Neural cell (in vitro differentiated cells): ENCODE data around the gene PRMT3. TPM values are rescaled to one million over a fixed set of nuclear protein-coding genes. Genes with fewer than 3 reads are reported as not detected.

ENCODE experiments used
- H2AFZ ChIP-seq: fragments of 200-600, 300-800 bp; sonication (generic), shearing (Covaris generic); 2 replicates; pipeline ENCODE4 v1.6.0; 2014; ENCODE audit warnings: low read depth, mild to moderate bottlenecking, antibody characterized with exemption, low read length, moderate library complexity
- H3F3A ChIP-seq: fragments of 200-600 bp; shearing (Covaris generic); 2 replicates; pipeline ENCODE4 v1.6.1; 2016; ENCODE audit warnings: mild to moderate bottlenecking, moderate library complexity, mixed read lengths, antibody characterized with exemption, low read length; ENCODE audit not compliant: insufficient read depth, poor library complexity, severe bottlenecking
- H3K27ac ChIP-seq: fragments of 200-600, 300-800 bp; sonication (generic), shearing (Covaris generic); 2 replicates; pipeline ENCODE4 v1.5.1; 2014; ENCODE audit warnings: mild to moderate bottlenecking, low read length, moderate library complexity
- H3K27me3 ChIP-seq: fragments of 300-800, 200-600 bp; sonication (generic), shearing (Covaris generic); 2 replicates; pipeline ENCODE4 v1.6.0; 2014; ENCODE audit warnings: mild to moderate bottlenecking, low read depth, low read length, moderate library complexity; ENCODE audit not compliant: insufficient read depth
- H3K36me3 ChIP-seq: fragments of 300-800, 200-600 bp; sonication (generic), shearing (Covaris generic); 2 replicates; pipeline ENCODE4 v1.5.1; 2014; ENCODE audit warnings: mild to moderate bottlenecking, antibody characterized with exemption, low read length, moderate library complexity; ENCODE audit not compliant: insufficient read depth
- H3K4me2 ChIP-seq: fragments of 300-800, 200-600 bp; sonication (generic), shearing (Covaris generic); 2 replicates; pipeline ENCODE4 v1.6.0; 2014; ENCODE audit warnings: mild to moderate bottlenecking, low read length
- H3K4me3 ChIP-seq: fragments of 300-800, 200-600 bp; sonication (generic), shearing (Covaris generic); 2 replicates; pipeline ENCODE4 v1.5.1; 2014; ENCODE audit warnings: mild to moderate bottlenecking, low read length, moderate library complexity
- H3K79me2 ChIP-seq: fragments of 200-600 bp; shearing (Covaris generic); replicated peaks from 2 replicates; pipeline ENCODE4 v1.6.0; 2014; ENCODE audit warnings: mild to moderate bottlenecking, low read length, moderate library complexity; ENCODE audit not compliant: insufficient read depth
- H3K9ac ChIP-seq: fragments of 300-800, 200-600 bp; sonication (generic), shearing (Covaris generic); 2 replicates; pipeline ENCODE4 v1.6.1; 2016; ENCODE audit warnings: mild to moderate bottlenecking, low read length, mixed read lengths
- H3K9me2 ChIP-seq: fragments of 200-600 bp; shearing (Covaris generic); 2 replicates; pipeline ENCODE4 v1.6.1; 2016; ENCODE audit warnings: mild to moderate bottlenecking, low read length, mixed read lengths; ENCODE audit not compliant: insufficient read depth
- H3K9me3 ChIP-seq: fragments of 200-600, 300-800 bp; sonication (generic), shearing (Covaris generic); 2 replicates; pipeline ENCODE4 v1.6.1; 2016; ENCODE audit warnings: mild to moderate bottlenecking, mixed run types, low read length, moderate library complexity, mixed read lengths
- H4K20me1 ChIP-seq: fragments of 200-600 bp; shearing (Covaris generic); 2 replicates; pipeline ENCODE4 v1.6.1; 2016; ENCODE audit warnings: mild to moderate bottlenecking, mixed run types; ENCODE audit not compliant: insufficient read depth
- EP300 ChIP-seq: fragments of 450-650 bp; conservative IDR thresholded peaks from 2 replicates; pipeline ENCODE4 v1.6.1; 2014; ENCODE audit warnings: antibody characterized with exemption, mild to moderate bottlenecking, moderate library complexity; ENCODE audit not compliant: poor library complexity, severe bottlenecking
- EZH2 ChIP-seq: fragments of 200-600, 300-800 bp; shearing (Covaris generic), sonication (generic); IDR thresholded peaks from 2 replicates; pipeline ENCODE4 v1.6.1; 2014; ENCODE audit warnings: antibody characterized with exemption, low read length, borderline replicate concordance, mild to moderate bottlenecking; ENCODE audit not compliant: insufficient read depth, poor library complexity, severe bottlenecking
- MXI1 ChIP-seq: fragments of 450-650 bp; conservative IDR thresholded peaks from 2 replicates; pipeline ENCODE4 v1.6.1; 2014; ENCODE audit warnings: antibody characterized with exemption, mild to moderate bottlenecking; ENCODE audit not compliant: poor library complexity, severe bottlenecking
- POLR2AphosphoS5 ChIP-seq: IDR thresholded peaks from 2 replicates; pipeline ENCODE4 v1.6.1; 2012
- RAD21 ChIP-seq: fragments of 450-650 bp; conservative IDR thresholded peaks from 2 replicates; pipeline ENCODE4 v1.6.1; 2014; ENCODE audit warnings: antibody characterized with exemption, mild to moderate bottlenecking, moderate library complexity
- SMC3 ChIP-seq: fragments of 450-650 bp; conservative IDR thresholded peaks from 2 replicates; pipeline ENCODE4 v1.6.1; 2014; ENCODE audit warnings: antibody characterized with exemption, mild to moderate bottlenecking, moderate library complexity; ENCODE audit not compliant: poor library complexity
- TAF1 ChIP-seq: IDR thresholded peaks from 2 replicates; pipeline ENCODE4 v1.6.1; 2012; ENCODE audit warnings: low read depth
- polyA plus RNA-seq: library from polyadenylated mRNA; depleted of rRNA; stranded (reverse); fragments of >200 nt; gene quantifications from 2 replicates; pipeline ENCODE4 v1.2.3, GENCODE V29; 2014
- TF ChIP-seq, protein P1 (sequence below): fragments of 450-650 bp; IDR thresholded peaks from 2 replicates; pipeline ENCODE4 v1.5.1; 2014; ENCODE audit warnings: antibody characterized with exemption, mild to moderate bottlenecking, moderate library complexity; ENCODE audit not compliant: poor library complexity, severe bottlenecking
- TF ChIP-seq, protein P2 (sequence below): IDR thresholded peaks from 2 replicates; pipeline ENCODE4 v1.6.1; 2012; ENCODE audit warnings: borderline replicate concordance

PRMT3 gene
- polyA plus RNA-seq, 1 donor from 2014 or later: 16.5 TPM

DNA sequence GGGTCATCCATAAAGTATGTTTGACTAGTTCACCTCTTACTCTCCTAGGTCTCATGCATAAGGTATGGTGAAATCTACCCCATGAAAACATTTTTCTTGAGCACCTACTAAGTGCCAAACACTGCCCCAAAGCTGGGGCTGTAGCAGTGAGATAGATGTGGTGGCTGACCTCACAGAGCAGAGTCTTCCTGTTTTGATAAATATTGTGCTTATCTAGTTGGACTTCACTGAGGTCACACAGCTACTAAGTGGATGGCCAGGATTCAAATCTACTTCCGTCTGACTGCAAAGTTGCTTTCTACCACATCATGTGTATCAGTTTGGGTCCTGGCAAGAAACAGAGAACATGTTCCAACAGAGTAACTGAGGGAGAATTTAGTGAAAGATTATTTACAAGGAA, 30.4 kb upstream of the PRMT3 start:
- Histone ChIP-seq H3K9me3 (no peaks in the 10 kb centered on the region), H3K36me3 (no peaks in the 10 kb centered on the region), H3K79me2 (no peaks in the 10 kb centered on the region), H3K4me3 (no peak overlapping the region), H3K9ac (no peak overlapping the region), H4K20me1 (no peaks in the 10 kb centered on the region), H3F3A (no peaks in the 10 kb centered on the region), H3K9me2 (no peaks in the 10 kb centered on the region), H2AFZ (no peak overlapping the region), H3K27ac (no peak overlapping the region), H3K27me3 (peaks cover 14% of the 10 kb centered on the region), H3K4me2 (no peak overlapping the region)
- TF ChIP-seq TAF1: no peak
- no peak for TF ChIP-seq POLR2AphosphoS5
- TF ChIP-seq EP300: no peak
- no peak for TF ChIP-seq MXI1

DNA sequence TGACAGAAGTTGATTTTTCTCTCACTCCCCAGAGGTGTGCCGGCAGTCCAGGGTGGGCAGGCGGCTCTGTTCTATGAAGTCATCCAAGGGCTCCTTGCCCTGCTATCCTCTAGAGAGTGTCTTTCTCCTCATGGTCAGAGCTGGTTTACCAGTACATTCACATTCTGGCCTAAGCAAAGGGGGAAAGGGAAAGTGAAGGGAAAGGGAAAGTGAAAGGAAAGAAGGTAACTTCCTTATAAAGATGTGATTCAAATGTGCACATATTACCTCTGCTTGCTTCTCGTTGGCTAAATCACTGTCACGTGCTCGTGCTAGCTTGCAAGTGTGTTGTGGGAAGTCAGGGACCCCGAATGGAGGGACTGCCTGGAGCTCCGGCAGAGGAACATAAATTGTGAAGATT, 26.9 kb upstream of the PRMT3 start:
- no peaks in the 10 kb centered on the region for H3K9me3 ChIP-seq
- H3K4me3 ChIP-seq: no peak overlapping the region
- H4K20me1 ChIP-seq: no peaks in the 10 kb centered on the region
- no peaks in the 10 kb centered on the region for H3K9me2 ChIP-seq
- H3K79me2 ChIP-seq: no peaks in the 10 kb centered on the region
- no peaks in the 10 kb centered on the region for H3K36me3 ChIP-seq
- H3K4me2 ChIP-seq: no peak overlapping the region
- no peak overlapping the region for H2AFZ ChIP-seq
- no peak overlapping the region for H3K27ac ChIP-seq
- TF ChIP-seq, protein P1, sequence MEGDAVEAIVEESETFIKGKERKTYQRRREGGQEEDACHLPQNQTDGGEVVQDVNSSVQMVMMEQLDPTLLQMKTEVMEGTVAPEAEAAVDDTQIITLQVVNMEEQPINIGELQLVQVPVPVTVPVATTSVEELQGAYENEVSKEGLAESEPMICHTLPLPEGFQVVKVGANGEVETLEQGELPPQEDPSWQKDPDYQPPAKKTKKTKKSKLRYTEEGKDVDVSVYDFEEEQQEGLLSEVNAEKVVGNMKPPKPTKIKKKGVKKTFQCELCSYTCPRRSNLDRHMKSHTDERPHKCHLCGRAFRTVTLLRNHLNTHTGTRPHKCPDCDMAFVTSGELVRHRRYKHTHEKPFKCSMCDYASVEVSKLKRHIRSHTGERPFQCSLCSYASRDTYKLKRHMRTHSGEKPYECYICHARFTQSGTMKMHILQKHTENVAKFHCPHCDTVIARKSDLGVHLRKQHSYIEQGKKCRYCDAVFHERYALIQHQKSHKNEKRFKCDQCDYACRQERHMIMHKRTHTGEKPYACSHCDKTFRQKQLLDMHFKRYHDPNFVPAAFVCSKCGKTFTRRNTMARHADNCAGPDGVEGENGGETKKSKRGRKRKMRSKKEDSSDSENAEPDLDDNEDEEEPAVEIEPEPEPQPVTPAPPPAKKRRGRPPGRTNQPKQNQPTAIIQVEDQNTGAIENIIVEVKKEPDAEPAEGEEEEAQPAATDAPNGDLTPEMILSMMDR: no peak
- TF ChIP-seq EP300 (no peak), MXI1 (no peak), RAD21 (no peak), TAF1 (no peak), SMC3 (no peak), POLR2AphosphoS5 (no peak), EZH2 (no peak)
- TF ChIP-seq, protein P2, sequence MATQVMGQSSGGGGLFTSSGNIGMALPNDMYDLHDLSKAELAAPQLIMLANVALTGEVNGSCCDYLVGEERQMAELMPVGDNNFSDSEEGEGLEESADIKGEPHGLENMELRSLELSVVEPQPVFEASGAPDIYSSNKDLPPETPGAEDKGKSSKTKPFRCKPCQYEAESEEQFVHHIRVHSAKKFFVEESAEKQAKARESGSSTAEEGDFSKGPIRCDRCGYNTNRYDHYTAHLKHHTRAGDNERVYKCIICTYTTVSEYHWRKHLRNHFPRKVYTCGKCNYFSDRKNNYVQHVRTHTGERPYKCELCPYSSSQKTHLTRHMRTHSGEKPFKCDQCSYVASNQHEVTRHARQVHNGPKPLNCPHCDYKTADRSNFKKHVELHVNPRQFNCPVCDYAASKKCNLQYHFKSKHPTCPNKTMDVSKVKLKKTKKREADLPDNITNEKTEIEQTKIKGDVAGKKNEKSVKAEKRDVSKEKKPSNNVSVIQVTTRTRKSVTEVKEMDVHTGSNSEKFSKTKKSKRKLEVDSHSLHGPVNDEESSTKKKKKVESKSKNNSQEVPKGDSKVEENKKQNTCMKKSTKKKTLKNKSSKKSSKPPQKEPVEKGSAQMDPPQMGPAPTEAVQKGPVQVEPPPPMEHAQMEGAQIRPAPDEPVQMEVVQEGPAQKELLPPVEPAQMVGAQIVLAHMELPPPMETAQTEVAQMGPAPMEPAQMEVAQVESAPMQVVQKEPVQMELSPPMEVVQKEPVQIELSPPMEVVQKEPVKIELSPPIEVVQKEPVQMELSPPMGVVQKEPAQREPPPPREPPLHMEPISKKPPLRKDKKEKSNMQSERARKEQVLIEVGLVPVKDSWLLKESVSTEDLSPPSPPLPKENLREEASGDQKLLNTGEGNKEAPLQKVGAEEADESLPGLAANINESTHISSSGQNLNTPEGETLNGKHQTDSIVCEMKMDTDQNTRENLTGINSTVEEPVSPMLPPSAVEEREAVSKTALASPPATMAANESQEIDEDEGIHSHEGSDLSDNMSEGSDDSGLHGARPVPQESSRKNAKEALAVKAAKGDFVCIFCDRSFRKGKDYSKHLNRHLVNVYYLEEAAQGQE: no peak
- no peak overlapping the region for H3K9ac ChIP-seq
- peaks cover 42% of the 10 kb centered on the region for H3K27me3 ChIP-seq
- no peaks in the 10 kb centered on the region for H3F3A ChIP-seq

DNA sequence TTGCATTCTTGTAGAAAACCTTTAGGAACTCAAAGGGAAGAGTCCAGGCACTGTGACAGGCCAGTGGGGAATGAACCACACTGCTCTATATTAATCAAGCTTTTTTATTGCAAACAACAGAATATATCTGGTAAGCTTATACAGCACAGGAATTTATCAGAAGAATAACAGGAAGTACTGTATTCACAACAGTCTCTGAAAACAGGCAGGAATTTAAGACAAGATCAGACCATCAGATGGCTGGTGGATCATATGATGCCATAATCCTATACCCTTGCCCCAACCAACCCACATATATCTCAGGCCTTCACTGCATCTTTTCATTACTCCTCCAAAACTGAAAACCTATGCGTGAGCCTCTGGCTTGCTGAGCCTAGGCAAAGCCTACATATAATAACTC, 25.0 kb upstream of the PRMT3 start:
- Histone ChIP-seq H3K9me3 (no peaks in the 10 kb centered on the region), H3K36me3 (no peaks in the 10 kb centered on the region), H3K27ac (no peak overlapping the region), H3K79me2 (no peaks in the 10 kb centered on the region), H3F3A (no peaks in the 10 kb centered on the region), H3K9me2 (no peaks in the 10 kb centered on the region), H2AFZ (no peak overlapping the region), H3K9ac (no peak overlapping the region), H3K27me3 (peaks cover 42% of the 10 kb centered on the region), H3K4me2 (no peak overlapping the region), H3K4me3 (no peak overlapping the region), H4K20me1 (no peaks in the 10 kb centered on the region)
- TF ChIP-seq SMC3 (no peak), RAD21 (no peak), EP300 (no peak), MXI1 (no peak), TAF1 (no peak), EZH2 (no peak), POLR2AphosphoS5 (no peak)
- TF ChIP-seq, protein P1: no peak
- TF ChIP-seq, protein P2: no peak
